HUES64 (cell line): Measurements from ENCODE around the gene KIAA0408.
"Not testable (repeated sequence)": the region's sequence is repeated elsewhere in the genome, so short reads cannot be mapped to it uniquely, and the experiment has no call there.

Experiments
- H3K27ac ChIP-seq: 2 replicates; pipeline ENCODE4 v1.7.0; 2013; ENCODE audit warnings: low read depth, low read length, inconsistent platforms
- H3K27me3 ChIP-seq: 2 replicates; pipeline ENCODE4 v1.6.1; 2013; ENCODE audit warnings: mild to moderate bottlenecking, low read length; ENCODE audit not compliant: insufficient read depth
- H3K36me3 ChIP-seq: 2 replicates; pipeline ENCODE4 v1.6.1; 2013; ENCODE audit warnings: mild to moderate bottlenecking, low read length; ENCODE audit not compliant: insufficient read depth
- H3K4me1 ChIP-seq: 2 replicates; pipeline ENCODE4 v1.6.1; 2013; ENCODE audit warnings: mild to moderate bottlenecking, low read length, moderate library complexity; ENCODE audit not compliant: insufficient read depth
- H3K4me3 ChIP-seq: 2 replicates; pipeline ENCODE4 v1.5.1; 2013; ENCODE audit warnings: mild to moderate bottlenecking, low read length, moderate library complexity
- H3K9ac ChIP-seq: 2 replicates; pipeline ENCODE4 v1.6.1; 2013; ENCODE audit warnings: mild to moderate bottlenecking, low read depth, low read length
- H3K9me3 ChIP-seq: 2 replicates; pipeline ENCODE4 v1.6.1; 2013; ENCODE audit warnings: low read depth, low read length; ENCODE audit not compliant: insufficient read depth
- WGBS: fragments of 150-250, 120-280 bp; methylation state at CpG from one replicate; pipeline ENCODE4 v1.1.7; 2013; ENCODE audit warnings: missing lambda C conversion rate; 5-methylcytosine and 5-hydroxymethylcytosine counted together

KIAA0408 gene

DNA sequence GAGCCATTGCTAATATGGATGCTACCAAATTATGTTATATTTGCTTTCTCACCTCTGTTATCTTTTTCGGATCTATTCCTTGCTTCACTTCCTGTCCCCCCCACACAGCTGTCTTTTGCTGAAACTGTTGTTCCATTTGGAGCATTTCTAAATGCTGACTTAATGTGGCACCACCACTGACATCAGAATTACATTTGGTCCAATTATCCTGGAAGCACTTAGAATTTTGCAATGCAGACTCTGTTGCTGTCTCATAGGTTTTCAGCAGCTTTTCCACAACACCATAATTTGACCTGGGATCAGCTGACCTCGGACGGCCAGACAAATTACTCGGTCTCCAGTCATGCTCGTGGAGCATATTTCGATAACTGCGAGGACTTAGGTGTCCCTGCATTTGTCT, 12.8 kb downstream of the KIAA0408 start:
- H3K9ac ChIP-seq = no peak overlapping the region
- 0 out of 2 replicates have a peak, but pooled peaks cover 3% of the 10 kb centered on the region for H3K4me1 ChIP-seq
- no peaks in the 10 kb centered on the region for H3K9me3 ChIP-seq
- H3K36me3 ChIP-seq = peaks cover 27% of the 10 kb centered on the region; the same call in 1 of the 2 replicates
- WGBS = 96% methylated on average over 7 of the region's 7 CpGs
- H3K27me3 ChIP-seq = no peaks in the 10 kb centered on the region
- H3K4me3 ChIP-seq = no peak overlapping the region
- no peak overlapping the region for H3K27ac ChIP-seq

DNA sequence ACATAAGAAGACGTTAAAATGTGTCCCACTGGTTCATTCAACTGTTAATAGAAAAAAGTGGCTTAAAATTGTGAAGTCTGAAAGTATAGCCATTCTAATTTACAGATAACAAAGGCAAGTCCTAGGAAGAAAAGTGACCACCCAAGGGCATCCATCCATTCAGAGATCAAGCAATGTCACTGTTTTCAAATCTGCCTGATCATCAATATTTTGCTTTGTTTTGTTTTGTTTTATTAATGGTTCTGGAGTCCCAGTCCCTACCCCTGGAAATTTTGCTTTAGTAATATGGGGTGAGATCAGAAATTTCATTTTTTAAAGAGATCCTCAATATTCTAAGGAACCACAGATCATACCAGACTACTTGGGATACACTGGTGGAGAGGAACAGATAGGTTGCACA, 17.3 kb downstream of the KIAA0408 start:
- H3K36me3 ChIP-seq = peaks cover 11% of the 10 kb centered on the region; the same call in 1 of the 2 replicates
- no peak overlapping the region for H3K4me3 ChIP-seq
- no peaks in the 10 kb centered on the region for H3K27me3 ChIP-seq
- no peak overlapping the region for H3K27ac ChIP-seq
- H3K4me1 ChIP-seq = no peaks in the 10 kb centered on the region
- no peak overlapping the region for H3K9ac ChIP-seq
- no CpG with 5 or more reads among the region's 1 CpG for WGBS
- H3K9me3 ChIP-seq = no peaks in the 10 kb centered on the region

DNA sequence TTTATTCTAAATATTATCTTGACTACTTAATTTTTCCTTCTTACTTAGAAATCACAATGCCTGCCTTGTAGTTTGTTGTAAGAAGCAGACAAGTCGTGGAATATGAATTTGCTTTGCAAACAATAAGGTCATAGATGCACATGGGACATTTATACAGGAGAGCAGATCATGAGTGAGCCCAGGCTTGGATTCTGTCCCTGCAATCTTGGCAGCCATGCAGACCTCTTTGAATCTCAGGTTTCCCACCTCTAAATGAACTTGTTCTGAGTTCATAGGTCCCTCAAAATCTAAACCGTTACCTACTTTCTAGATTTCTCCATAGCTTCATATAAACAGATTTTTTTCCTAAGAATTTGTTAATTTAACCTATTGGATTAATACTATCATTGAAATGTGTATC, 19.5 kb downstream of the KIAA0408 start:
- H3K27ac ChIP-seq = no peak overlapping the region
- no peak overlapping the region for H3K4me3 ChIP-seq
- no peaks in the 10 kb centered on the region for H3K4me1 ChIP-seq
- no peaks in the 10 kb centered on the region for H3K9me3 ChIP-seq
- no peak overlapping the region for H3K9ac ChIP-seq
- WGBS = 25% methylated on average over 2 of the region's 2 CpGs
- no peaks in the 10 kb centered on the region for H3K27me3 ChIP-seq
- H3K36me3 ChIP-seq = peaks cover 3% of the 10 kb centered on the region; the same call in 1 of the 2 replicates

DNA sequence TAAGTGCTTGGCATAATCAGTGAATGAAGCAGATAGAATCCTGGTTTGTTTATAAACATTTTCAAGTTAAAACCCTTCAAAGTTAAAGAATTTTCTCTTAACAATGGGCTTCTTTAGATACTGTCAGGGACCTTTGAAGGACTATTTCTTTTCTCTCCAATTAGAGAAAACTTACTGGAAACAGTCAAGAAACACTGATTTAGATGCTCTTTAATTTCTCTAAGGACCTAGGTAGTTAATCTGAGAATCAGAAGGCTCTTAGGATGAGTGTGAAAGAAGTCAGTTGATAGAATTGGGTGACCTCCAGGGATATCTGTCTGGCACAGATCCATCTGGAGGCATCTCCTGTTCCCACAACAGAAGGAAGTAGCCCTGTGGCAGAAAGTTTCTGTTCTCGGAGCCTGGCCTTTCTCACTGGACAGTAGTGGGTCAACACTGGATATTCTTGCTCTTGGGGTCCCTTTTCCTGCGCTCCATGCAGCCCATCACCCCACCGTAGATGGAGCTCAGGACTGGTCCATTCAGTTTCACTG, 22.5 kb downstream of the KIAA0408 start:
- Histone ChIP-seq H3K4me1 (no peaks in the 10 kb centered on the region), H3K36me3 (no peaks in the 10 kb centered on the region), H3K9ac (no peak overlapping the region), H3K4me3 (no peak overlapping the region), H3K9me3 (no peaks in the 10 kb centered on the region), H3K27me3 (no peaks in the 10 kb centered on the region), H3K27ac (no peak overlapping the region)
- 94% methylated on average over 3 of the region's 3 CpGs for WGBS

DNA sequence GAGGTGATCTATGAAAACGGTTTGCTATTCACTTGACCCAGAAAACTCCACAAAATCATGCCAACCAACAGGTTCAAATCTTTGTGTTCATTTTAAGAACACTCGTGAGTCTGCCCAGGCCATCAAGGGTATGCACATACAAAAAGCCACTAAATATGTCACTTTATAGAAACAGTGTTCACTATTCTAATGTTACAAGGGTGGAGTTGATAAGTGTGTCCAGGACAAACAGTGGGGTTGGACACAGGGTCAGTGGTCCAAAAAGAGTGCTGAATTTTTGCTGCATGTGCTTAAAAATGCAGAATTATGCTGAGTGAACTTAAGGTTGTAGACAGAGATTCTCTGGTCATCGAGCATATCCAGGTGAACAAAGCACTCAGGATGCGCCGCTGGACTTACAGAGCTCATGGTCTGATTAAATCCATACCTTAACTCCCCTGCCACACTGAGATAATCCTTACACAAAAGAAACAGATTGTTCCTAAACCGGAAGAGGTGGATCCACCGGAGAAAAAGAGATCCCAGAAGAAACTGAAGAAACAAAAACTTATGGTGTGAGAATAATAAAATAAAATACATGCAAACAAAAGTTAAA, 23.5 kb downstream of the KIAA0408 start:
- Histone ChIP-seq H3K9me3 (no peaks in the 10 kb centered on the region), H3K27ac (no peak overlapping the region), H3K36me3 (no peaks in the 10 kb centered on the region), H3K4me3 (no peak overlapping the region), H3K4me1 (no peaks in the 10 kb centered on the region), H3K9ac (no peak overlapping the region), H3K27me3 (no peaks in the 10 kb centered on the region)
- 97% methylated on average over 6 of the region's 7 CpGs for WGBS

DNA sequence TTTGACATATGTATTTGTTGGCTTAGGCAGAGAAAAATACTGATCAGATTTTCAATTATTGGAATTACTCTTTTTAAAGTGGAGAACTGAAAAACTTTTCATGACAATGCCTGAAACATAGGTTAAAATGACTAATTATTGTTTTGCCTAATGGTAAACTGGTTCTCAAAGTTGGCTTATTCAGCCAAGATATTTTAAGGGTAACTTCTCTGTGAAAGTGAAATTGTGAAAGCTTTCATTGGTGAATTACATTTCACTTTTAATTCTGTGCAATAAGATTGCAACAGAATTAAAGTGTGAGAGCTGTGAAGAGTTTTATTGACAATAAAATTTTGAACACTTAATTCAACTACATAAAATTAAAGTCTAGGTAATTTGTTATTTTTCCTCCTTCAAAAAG, 24.5 kb downstream of the KIAA0408 start:
- no peaks in the 10 kb centered on the region for H3K36me3 ChIP-seq
- 0 out of 2 replicates have a peak, but pooled peaks cover 3% of the 10 kb centered on the region for H3K9me3 ChIP-seq
- H3K27ac ChIP-seq = no peak overlapping the region
- no peak overlapping the region for H3K9ac ChIP-seq
- H3K27me3 ChIP-seq = no peaks in the 10 kb centered on the region
- no peak overlapping the region for H3K4me3 ChIP-seq
- no peaks in the 10 kb centered on the region for H3K4me1 ChIP-seq

DNA sequence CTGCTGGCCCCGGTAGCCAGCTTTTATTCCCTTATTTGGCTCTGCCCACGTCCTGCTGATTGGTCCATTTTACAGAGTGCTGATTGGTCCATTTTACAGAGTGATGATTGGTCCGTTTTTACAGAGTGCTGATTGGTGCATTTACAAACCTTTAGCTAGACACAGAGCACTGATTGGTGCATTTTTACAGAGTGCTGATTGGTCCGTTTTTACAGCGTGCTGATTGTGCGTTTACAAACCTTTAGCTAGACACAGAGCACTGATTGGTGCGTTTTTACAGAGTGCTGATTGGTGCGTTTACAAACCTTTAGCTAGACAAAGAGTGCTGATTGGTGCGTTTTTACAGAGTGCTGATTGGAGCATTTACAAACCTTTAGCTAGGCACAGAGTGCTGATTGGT, 30.6 kb downstream of the KIAA0408 start:
- not testable (repeated sequence) for H3K4me1 ChIP-seq, H3K9ac ChIP-seq, H3K27ac ChIP-seq, H3K27me3 ChIP-seq, H3K36me3 ChIP-seq, H3K4me3 ChIP-seq
- WGBS = 85% methylated on average over 9 of the region's 9 CpGs
- H3K9me3 ChIP-seq = 0 out of 2 replicates have a peak, but pooled peaks cover 12% of the 10 kb centered on the region

DNA sequence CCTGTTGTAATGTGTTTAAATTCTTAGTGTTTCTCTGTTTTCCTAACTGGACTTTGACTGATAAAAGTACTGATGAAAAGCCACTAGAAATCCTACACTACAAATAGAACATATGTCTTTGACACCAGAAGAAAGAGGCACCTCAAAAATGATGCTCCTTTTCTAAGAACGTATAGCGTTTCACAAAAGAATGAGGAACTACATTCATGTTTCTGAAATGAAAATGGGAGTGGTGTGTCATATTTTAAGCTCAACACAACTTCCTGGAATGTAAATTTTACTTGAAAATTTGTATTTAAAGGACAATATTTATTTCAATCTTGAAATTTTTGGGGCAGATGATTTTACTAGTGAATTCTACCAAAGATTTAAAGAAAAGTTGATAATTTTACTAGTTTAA, 35.3 kb downstream of the KIAA0408 start:
- no peak overlapping the region for H3K27ac ChIP-seq
- peaks cover 15% of the 10 kb centered on the region; the same call in 1 of the 2 replicates for H3K4me1 ChIP-seq
- H3K36me3 ChIP-seq = no peaks in the 10 kb centered on the region
- no peak overlapping the region for H3K4me3 ChIP-seq
- 93% methylated on average over 2 of the region's 2 CpGs for WGBS
- no peaks in the 10 kb centered on the region for H3K27me3 ChIP-seq
- H3K9ac ChIP-seq = no peak overlapping the region
- 0 out of 2 replicates have a peak, but pooled peaks cover 5% of the 10 kb centered on the region for H3K9me3 ChIP-seq

DNA sequence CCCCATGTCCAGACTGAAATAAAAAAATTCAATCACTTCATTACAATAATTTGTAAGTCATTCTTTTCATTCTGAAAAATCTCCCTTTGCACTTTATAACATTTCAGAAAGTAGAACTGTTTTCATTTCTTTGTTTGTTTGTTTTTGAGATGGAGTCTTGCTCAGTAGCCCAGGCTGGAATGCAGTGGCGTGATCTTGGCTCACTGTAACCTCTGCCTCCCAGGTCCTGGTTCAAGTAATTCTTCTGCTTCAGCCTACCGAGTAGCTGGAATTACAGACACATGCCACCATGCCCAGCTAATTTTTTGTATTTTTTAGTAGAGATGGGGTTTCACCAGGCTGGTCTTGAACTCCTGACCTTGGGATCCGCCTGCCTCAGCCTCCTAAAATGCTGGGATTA, 38.0 kb downstream of the KIAA0408 start:
- WGBS = 65% methylated on average over 3 of the region's 3 CpGs
- not testable (repeated sequence) for H3K27ac ChIP-seq, H3K4me3 ChIP-seq

DNA sequence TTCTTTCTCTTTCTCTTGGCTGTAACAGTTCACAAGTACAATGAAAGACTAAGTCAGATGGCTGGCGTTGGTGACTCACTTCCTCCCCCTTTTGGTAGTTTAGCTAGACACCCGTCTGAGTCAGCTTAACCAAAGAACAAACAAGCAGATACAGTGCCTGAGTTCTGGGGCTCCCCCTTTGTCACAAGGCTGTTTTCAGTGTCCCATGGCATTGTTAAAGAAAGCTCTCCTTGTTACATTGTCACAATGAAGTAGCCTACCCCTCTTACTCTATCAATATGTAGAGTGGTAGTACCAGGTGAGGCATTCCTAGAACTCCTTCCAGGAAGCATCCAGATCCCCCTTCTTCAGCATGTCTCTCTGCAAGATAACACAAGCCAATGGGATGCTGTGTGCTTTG, 38.6 kb downstream of the KIAA0408 start:
- Histone ChIP-seq H3K9ac (no peak overlapping the region), H3K9me3 (no peaks in the 10 kb centered on the region), H3K36me3 (no peaks in the 10 kb centered on the region), H3K27me3 (no peaks in the 10 kb centered on the region), H3K4me1 (peaks cover 15% of the 10 kb centered on the region; the same call in 1 of the 2 replicates), H3K4me3 (no peak overlapping the region), H3K27ac (peak overlapping the region; percentile 29)
- 8% methylated on average over 2 of the region's 2 CpGs for WGBS

More for the DNA sequence above, 38.0 kb downstream of the KIAA0408 start:
- H3K9me3 ChIP-seq, H3K36me3 ChIP-seq, H3K27me3 ChIP-seq, H3K9ac ChIP-seq: not testable (repeated sequence)
- peaks cover 15% of the 10 kb centered on the region; the same call in 1 of the 2 replicates for H3K4me1 ChIP-seq

DNA sequence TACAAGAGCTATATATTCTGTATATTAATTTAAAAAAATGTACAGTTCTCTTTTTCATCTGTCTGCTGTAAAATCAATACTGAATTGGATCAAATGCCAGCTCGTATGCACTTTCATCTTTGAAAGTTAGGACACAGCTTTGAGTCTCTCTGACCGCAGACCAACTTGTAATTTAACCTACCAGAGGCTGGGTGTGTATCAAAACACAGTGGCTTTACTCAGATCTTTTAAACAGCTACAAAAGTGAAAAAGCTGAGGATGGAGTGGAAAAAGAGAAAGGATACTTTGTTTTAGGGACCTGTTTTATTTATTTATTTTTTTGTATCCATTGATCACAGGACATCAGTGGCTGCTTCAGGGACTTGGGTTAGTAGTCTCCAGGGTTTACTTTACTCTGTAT, 44.1 kb downstream of the KIAA0408 start:
- H3K4me1 ChIP-seq = peaks cover 11% of the 10 kb centered on the region; the same call in 1 of the 2 replicates
- H3K36me3 ChIP-seq = no peaks in the 10 kb centered on the region
- H3K9me3 ChIP-seq = no peaks in the 10 kb centered on the region
- no peak overlapping the region for H3K27ac ChIP-seq
- 94% methylated on average over 2 of the region's 2 CpGs for WGBS
- no peaks in the 10 kb centered on the region for H3K27me3 ChIP-seq
- H3K9ac ChIP-seq = no peak overlapping the region
- no peak overlapping the region for H3K4me3 ChIP-seq

DNA sequence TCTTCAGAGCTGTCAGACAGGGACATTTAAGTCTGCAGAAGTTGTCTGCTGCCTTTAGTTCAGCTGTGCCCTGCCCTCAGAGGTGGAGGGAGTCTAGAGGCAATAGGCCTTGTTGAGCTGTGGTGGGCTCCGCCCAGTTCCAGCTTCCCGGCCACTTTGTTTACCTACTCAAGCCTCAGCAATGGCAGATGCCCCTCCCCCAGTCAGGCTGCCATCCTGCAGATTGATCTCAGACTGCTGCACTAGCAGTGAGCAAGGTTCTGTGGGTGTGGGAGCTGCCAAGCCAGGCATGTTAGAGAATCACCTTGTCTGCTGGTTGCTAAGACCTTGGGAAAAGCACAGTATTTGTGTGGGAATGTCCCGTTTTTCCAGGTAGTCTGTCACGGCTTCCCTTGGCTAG, 46.1 kb downstream of the KIAA0408 start:
- H3K27ac ChIP-seq, H3K4me1 ChIP-seq, H3K27me3 ChIP-seq, H3K4me3 ChIP-seq, H3K9ac ChIP-seq, H3K36me3 ChIP-seq, H3K9me3 ChIP-seq: not testable (repeated sequence)
- WGBS = 59% methylated on average over 4 of the region's 4 CpGs
